Activated naive CD8-positive, alpha-beta T cell treated with anti-CD3 and anti-CD28 coated beads for 36 hours (primary cell): Measurements from ENCODE around the gene SPATA33. TPM values are rescaled to one million over a fixed set of nuclear protein-coding genes. Genes with fewer than 3 reads are reported as not detected.
A peak's percentile ranks its signal among the peaks of the same experiment; 100 is the strongest.
"Not testable (repeated sequence)": the region's sequence is repeated elsewhere in the genome, so short reads cannot be mapped to it uniquely, and the experiment has no call there.

Experiments used
- DNase-seq: peaks from one replicate; pipeline ENCODE4 v3.0.0; 2021
- H3K27ac Mint-ChIP-seq: one replicate; pipeline ENCODE4 v1.8.0; 2022; ENCODE audit warnings: mild to moderate bottlenecking, moderate library complexity, mixed read lengths
- H3K27me3 Mint-ChIP-seq: one replicate; pipeline ENCODE4 v1.8.0; 2022; ENCODE audit warnings: mild to moderate bottlenecking, mixed read lengths
- H3K36me3 Mint-ChIP-seq: one replicate; pipeline ENCODE4 v1.8.0; 2021; ENCODE audit warnings: mild to moderate bottlenecking, mixed read lengths
- H3K4me1 Mint-ChIP-seq: one replicate; pipeline ENCODE4 v1.8.0; 2021; ENCODE audit warnings: mixed read lengths
- H3K4me3 Mint-ChIP-seq: one replicate; pipeline ENCODE4 v1.8.0; 2022; ENCODE audit warnings: mild to moderate bottlenecking, moderate library complexity, mixed read lengths
- H3K9me3 Mint-ChIP-seq: one replicate; pipeline ENCODE4 v1.8.0; 2022; ENCODE audit warnings: mixed read lengths
- total RNA-seq, 2 experiments: library from RNA; stranded (reverse); gene quantifications; one replicate each; pipeline ENCODE4 v1.2.3, GENCODE V29; 2021

Gene SPATA33
- total RNA-seq, 2 experiments from 2014 or later: 7.0 to 10.2 TPM

DNA sequence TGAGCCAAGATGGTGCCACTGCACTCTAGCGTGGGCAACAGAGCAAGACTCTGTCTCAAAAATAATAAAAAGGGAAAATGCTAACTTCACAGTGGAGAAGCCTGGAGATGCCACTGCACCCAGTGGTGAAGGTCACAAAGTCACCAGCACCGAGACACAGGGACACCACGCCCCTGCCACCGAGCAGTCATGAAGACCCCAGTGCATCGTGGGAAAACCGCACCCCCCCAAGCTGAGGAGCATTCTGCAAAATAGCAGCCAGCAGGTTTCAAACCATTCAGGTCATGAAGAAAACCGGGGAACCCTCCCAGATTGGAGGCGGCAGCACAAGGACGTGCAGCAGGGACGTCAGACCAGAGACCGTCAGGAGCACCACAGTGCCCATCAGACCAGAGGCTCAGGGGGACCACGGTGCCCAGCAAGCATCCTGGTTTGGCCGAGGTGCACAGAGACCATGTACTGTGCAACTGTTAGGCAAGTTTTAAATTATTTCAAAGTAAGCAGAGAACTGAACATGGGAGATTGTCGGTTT is 13.8 kb upstream of the SPATA33 start:
- H3K27ac Mint-ChIP-seq: peak overlapping the region; percentile 48

DNA sequence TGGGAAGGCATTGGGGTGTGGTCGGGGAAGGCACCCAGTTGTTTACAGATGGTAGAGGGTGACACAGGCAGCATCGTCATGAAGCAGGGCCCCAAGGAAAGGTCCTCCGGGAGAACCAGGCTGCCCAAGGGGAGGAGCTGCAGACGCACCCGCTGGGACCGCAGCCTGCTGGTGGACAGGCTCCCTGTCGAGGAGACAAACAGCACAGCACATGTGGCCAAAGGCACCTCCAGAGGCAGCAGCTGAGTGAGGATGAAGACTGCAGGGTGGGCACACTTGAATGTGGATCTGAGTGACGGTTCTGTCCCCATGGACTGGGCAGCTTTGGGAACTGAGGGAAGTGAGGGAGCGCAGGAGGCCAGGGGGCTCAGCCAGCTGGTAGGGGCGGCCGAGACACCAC is 12.5 kb upstream of the SPATA33 start:
- Mint-ChIP-seq H3K9me3 (no peaks in the 10 kb centered on the region), H3K36me3 (peaks cover 11% of the 10 kb centered on the region), H3K27me3 (no peaks in the 10 kb centered on the region), H3K4me1 (peaks cover 6% of the 10 kb centered on the region), H3K4me3 (no peak overlapping the region), H3K27ac (no peak overlapping the region)
- DNase-seq: no peak

More for the DNA sequence above, 13.8 kb upstream of the SPATA33 start:
- Mint-ChIP-seq H3K36me3 (peaks cover 7% of the 10 kb centered on the region), H3K27me3 (no peaks in the 10 kb centered on the region), H3K9me3 (no peaks in the 10 kb centered on the region), H3K4me1 (peaks cover 6% of the 10 kb centered on the region), H3K4me3 (no peak overlapping the region)
- no peak for DNase-seq

DNA sequence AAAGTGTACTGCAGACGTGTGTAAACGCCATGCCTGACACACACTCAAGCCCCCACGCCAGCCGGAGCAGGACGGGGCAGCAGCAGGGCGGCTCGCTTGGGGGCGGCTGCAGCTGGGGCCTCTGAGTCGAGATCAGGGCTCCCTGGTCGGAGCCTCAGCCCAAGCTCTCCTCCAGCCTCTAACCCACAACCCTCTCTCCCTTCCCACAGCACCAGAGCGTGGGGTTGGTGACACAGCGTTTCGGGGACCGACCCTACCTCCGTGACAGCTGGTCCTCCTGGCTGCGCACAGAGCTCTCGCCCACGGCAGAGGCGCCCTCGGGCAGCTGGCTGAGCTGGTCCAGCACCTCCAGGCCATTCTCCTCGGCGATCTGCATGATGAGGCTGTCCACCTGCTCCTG is 11.4 kb upstream of the SPATA33 start:
- Mint-ChIP-seq H3K27ac (no peak overlapping the region), H3K27me3 (no peaks in the 10 kb centered on the region), H3K36me3 (peaks cover 11% of the 10 kb centered on the region), H3K9me3 (no peaks in the 10 kb centered on the region), H3K4me1 (no peaks in the 10 kb centered on the region), H3K4me3 (no peak overlapping the region)
- no peak for DNase-seq

DNA sequence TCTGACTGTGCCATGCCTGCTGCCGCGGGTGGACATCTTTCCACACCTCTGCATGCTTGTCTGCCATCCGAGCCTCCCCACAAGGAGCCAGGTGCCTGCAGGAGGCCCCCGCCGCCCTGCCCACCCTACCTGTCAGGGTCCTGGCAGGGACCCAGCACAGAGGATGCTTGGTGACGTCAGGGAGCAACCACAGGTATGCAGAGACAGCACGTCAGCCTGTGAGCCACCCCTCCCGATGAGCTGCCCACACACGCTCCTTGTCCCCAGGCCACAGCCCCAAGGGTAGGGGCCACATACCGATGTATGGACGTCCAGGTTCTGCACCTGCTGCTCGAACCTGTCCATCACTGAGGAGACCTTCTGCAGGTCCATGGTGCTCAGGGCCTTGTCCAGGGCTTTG is 10.7 kb upstream of the SPATA33 start:
- no peaks in the 10 kb centered on the region for H3K9me3 Mint-ChIP-seq
- peaks cover 11% of the 10 kb centered on the region for H3K36me3 Mint-ChIP-seq
- no peak overlapping the region for H3K27ac Mint-ChIP-seq
- no peaks in the 10 kb centered on the region for H3K4me1 Mint-ChIP-seq
- no peaks in the 10 kb centered on the region for H3K27me3 Mint-ChIP-seq
- no peak for DNase-seq
- no peak overlapping the region for H3K4me3 Mint-ChIP-seq

DNA sequence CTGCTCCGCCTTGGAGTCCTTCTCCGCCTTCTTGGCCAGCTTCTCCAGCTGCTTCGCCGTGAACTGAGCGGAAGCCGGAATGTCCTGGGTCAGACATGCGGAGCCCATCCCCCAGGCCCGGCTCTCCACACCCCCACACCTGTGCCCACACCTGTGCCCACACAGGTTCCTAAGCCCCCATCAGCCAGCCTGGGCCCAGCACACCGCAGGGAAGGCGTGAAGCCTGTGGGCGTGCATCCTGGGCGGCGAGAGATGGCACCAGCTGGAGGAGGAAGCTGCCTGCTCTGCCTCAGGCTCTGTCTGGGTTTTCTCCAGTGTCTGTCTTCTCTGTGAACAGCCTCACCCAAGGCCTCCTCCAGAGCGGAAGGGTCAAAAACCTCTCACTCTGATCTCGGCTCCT is 6.1 kb upstream of the SPATA33 start:
- H3K9me3 Mint-ChIP-seq: no peaks in the 10 kb centered on the region
- peaks cover 10% of the 10 kb centered on the region for H3K4me1 Mint-ChIP-seq
- H3K36me3 Mint-ChIP-seq: peaks cover 9% of the 10 kb centered on the region
- DNase-seq: no peak
- no peak overlapping the region for H3K4me3 Mint-ChIP-seq
- H3K27ac Mint-ChIP-seq: no peak overlapping the region
- no peaks in the 10 kb centered on the region for H3K27me3 Mint-ChIP-seq

DNA sequence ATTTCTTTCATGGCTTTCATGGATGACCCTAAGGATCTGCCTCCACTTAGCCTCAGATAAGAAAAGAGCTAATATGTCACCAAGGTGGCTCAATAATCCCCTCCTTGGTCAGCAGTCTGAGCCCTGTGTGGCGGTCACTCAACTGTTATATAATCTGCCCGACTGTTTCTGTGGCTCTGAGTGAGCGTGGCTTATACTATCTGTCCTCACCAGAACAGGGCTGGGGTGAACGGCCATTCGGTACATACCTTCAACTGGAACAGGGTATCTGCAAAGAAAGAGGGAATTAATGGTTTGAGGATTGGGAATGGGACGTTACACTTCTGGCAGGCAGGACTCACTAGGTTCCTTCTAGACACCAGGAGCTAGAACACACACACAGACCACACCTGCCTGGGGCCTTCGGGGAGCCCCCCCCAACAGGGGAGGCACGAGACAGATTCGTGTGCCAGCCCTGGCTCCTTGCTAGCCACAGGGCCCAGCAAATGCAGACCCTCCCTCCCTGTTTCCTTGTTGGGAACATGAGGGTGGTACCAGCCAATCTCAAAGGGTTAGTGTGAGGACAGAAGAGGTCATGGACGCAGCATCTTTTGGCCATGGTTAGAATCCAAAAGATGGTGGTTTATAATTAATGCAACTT is 3.9 kb upstream of the SPATA33 start:
- H3K4me3 Mint-ChIP-seq: peak overlapping the region; percentile 12
- peaks cover 15% of the 10 kb centered on the region for H3K4me1 Mint-ChIP-seq
- no peaks in the 10 kb centered on the region for H3K27me3 Mint-ChIP-seq
- no peak for DNase-seq
- peaks cover 11% of the 10 kb centered on the region for H3K36me3 Mint-ChIP-seq
- H3K27ac Mint-ChIP-seq: peak overlapping the region; percentile 17
- H3K9me3 Mint-ChIP-seq: no peaks in the 10 kb centered on the region

DNA sequence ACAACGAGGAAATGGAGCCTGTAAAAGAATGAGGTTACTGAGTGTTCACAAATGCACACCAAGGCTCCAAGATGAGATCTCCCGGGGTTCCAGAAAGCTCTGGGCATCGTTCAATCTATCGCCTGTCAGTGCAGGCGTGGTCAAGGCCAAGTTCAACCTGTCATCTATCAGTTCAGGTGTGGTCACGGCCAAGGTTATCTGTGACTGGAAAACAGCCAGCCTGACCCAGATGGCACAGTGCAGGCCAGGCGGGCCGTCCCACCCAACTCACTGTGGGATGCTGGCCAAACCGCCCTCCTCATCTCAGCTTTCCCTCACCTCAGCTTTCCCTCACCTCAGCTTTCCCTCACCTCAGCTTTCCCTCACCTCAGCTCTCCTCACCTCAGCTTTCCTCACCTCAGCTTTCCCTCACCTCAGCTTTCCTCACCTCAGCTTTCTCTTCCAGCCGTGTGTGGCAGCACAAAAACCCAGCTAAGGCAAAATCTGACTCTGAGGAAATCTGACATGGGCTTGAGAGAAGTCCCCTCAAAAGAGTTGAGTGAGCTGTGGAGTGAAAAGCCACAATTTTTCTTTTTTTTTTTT is 2.5 kb upstream of the SPATA33 start:
- Mint-ChIP-seq H3K36me3 (peaks cover 10% of the 10 kb centered on the region), H3K4me1 (peaks cover 18% of the 10 kb centered on the region), H3K9me3 (no peaks in the 10 kb centered on the region), H3K27ac (no peak overlapping the region), H3K4me3 (no peak overlapping the region), H3K27me3 (no peaks in the 10 kb centered on the region)
- no peak for DNase-seq

DNA sequence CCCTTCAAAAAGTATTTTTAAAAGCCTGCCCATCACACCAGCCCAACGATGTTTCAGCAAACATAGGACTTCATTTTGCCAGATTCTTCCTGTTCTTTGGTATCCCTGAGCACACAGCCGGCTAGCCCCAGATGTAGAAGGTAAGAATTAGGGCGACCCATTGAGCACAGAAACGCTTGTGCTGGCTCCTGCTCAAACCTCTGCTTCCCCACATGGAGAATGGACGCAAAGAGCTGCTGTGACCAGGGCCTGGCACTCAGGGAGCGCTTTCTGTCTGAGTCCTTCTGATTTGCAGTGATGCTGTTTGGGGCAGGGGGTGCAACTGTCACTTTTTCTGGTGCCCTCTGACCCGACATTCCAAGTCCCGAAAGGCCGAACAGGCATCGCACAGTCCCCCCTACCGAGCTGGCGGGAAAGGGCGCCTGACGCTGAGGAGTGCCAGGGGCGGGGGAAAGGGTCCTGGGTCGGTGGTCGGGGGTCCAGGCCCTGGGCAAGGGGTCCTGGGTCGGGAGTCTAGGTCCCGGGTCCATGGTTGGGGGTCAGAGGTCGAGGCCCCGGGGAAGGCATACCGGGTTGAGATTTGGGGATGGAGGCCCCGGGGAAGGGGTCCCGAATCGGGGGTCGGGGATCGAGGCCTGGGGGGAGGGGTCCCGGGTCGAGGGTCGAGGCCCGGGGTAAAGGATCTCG is 1.1 kb upstream of the SPATA33 start:
- Mint-ChIP-seq H3K4me1 (peaks cover 22% of the 10 kb centered on the region), H3K27me3 (no peaks in the 10 kb centered on the region), H3K27ac (peak overlapping the region; percentile 68), H3K4me3 (peak overlapping the region; percentile 89), H3K9me3 (no peaks in the 10 kb centered on the region), H3K36me3 (peaks cover 24% of the 10 kb centered on the region)
- no peak for DNase-seq

DNA sequence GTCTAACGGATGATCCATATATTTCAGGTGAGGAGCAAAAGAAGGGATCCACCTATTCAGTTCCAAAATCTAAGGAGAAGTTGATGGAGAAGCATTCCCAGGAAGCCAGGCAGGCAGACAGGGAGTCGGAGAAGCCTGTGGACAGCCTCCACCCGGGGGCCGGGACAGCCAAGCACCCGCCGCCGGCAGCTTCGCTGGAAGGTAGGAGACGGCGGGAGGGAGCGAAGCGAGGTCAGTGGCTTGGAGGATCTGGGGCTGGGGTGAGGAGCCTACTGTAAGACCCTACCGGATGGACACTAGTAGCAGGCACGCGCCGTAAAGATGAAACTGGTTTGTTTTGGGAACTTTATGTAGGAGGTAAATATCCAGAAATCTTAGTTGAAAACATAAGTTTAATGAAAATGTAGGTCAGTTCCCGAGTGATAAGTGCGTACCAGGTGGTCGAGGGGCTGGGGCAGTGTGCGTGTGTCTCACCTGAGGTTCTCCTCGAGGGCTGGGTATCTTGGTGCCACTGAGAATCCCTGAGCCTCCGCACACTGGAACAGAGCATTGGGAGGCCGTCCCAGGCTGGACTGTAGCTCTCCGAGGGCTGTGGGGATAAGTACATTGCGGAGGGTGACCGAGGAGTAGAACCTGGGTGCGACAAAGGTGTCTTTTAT is 714 bp downstream of the SPATA33 start:
- DNase-seq: no peak
- Mint-ChIP-seq H3K36me3 (peaks cover 37% of the 10 kb centered on the region), H3K27ac (peak overlapping the region; percentile 82), H3K4me3 (peak overlapping the region; percentile 89), H3K9me3 (no peaks in the 10 kb centered on the region), H3K4me1 (peaks cover 22% of the 10 kb centered on the region), H3K27me3 (no peaks in the 10 kb centered on the region)

DNA sequence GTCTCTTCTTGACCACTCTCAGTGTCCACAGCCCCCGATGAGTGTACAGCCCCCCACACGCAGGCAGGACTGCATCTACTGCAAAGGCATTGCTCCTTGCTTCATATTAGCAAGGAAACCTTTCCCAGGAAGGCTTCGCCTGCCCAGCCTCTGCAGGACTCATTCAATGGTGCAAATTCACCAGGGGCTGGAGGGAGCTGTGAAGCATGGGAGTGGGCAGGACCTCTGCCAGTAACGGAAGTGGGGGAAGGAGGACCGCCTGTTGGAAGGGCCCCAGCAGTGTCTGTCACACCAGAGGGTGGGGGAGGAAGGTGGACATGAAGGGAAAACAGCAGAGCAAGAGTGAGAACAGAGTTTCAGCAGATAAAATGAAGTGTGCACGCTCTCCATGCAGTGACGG is 2.5 kb downstream of the SPATA33 start:
- Mint-ChIP-seq H3K27me3 (no peaks in the 10 kb centered on the region), H3K27ac (no peak overlapping the region), H3K4me3 (no peak overlapping the region), H3K4me1 (peaks cover 20% of the 10 kb centered on the region), H3K9me3 (no peaks in the 10 kb centered on the region), H3K36me3 (peaks cover 43% of the 10 kb centered on the region)
- DNase-seq: no peak

DNA sequence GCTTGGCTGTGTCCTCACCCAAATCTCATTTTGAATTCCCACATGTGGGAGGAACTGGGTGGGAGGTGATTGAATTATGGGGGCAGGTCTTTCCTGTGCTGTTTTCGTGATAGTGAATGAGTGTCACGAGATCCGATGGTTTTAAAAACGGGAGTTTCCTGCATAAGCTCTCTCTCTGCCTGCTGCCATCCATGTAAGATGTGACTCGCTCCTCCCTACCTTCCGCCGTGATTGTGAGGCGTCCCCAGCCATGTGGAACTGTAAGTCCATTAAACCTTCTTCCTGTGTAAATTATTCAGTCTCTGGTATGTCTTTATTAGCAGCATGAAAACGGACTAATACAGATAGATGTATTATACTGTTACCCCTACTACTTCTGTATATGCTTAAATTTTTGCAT is 3.6 kb downstream of the SPATA33 start:
- no peak overlapping the region for H3K4me3 Mint-ChIP-seq
- H3K27ac Mint-ChIP-seq: no peak overlapping the region
- H3K9me3 Mint-ChIP-seq: no peaks in the 10 kb centered on the region

DNA sequence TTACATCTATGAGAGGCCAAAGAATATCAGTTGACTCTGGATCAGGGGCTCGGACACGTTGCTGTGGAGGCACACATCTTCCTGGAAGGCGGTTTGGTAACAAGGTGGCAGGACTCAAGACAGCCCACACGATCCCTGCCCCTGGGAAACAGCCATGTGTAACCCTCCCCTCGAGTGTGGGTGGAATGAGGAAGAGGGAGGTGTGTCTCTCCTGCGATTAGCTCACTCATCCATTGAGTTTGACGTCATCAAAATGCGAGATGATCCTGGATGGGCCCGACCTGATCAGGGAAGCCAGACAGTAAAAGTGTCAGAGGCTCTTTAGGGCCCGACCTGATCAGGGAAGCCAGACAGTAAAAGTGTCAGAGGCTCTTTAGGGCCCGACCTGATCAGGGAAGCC is 6.6 kb downstream of the SPATA33 start:
- peaks cover 12% of the 10 kb centered on the region for H3K4me1 Mint-ChIP-seq
- not testable (repeated sequence) for H3K9me3 Mint-ChIP-seq, H3K27me3 Mint-ChIP-seq, H3K27ac Mint-ChIP-seq, H3K4me3 Mint-ChIP-seq, DNase-seq
- peaks cover 45% of the 10 kb centered on the region for H3K36me3 Mint-ChIP-seq

More for the DNA sequence above, 3.6 kb downstream of the SPATA33 start:
- Mint-ChIP-seq H3K27me3 (no peaks in the 10 kb centered on the region), H3K4me1 (peaks cover 16% of the 10 kb centered on the region), H3K36me3 (peaks cover 45% of the 10 kb centered on the region)
- DNase-seq: no peak

DNA sequence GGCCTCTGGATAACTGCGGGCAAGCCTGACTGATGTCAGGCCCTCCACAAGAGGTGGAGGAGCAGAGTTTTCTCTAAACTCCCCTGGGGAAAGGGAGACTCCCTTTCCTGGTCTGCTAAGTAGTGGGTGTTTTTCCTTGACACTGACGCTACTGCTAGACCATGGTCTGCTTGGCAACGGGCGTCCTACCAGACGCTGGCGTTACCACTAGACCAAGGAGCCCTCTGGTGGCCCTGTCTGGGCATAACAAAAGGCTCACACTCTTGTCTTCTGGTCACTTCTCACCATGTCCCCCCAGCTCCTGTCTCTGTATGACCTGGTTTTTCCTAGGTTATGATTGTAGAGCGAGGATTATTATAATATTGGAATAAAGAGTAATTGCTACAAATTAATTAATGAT is 9.4 kb downstream of the SPATA33 start:
- not testable (repeated sequence) for H3K27ac Mint-ChIP-seq, H3K27me3 Mint-ChIP-seq, H3K4me3 Mint-ChIP-seq, H3K9me3 Mint-ChIP-seq
- Mint-ChIP-seq H3K36me3 (peaks cover 25% of the 10 kb centered on the region), H3K4me1 (peaks cover 14% of the 10 kb centered on the region)
- peak; percentile 22 for DNase-seq

DNA sequence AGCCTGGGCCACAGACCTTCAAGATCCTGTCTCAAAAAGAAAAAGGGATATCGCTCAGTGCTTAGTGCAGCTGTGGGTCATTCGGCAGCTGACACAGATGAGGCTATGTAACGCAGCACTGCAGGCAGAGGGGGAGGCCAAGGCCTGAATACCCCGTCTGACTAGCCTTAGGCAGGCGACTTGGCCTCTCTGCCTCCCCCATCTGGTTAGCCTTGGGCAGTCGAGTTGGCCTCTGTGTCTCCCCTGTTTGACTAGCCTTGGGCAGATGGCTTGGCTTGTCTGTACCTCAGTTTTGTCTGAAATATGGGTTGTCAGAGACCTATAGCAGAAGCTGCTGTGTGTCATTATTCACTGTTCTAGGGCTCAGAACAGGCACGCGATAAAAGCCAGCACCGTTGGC is 10.0 kb downstream of the SPATA33 start:
- no peaks in the 10 kb centered on the region for H3K9me3 Mint-ChIP-seq
- peaks cover 14% of the 10 kb centered on the region for H3K4me1 Mint-ChIP-seq
- H3K27me3 Mint-ChIP-seq: no peaks in the 10 kb centered on the region
- peaks cover 21% of the 10 kb centered on the region for H3K36me3 Mint-ChIP-seq
- DNase-seq: no peak
- H3K4me3 Mint-ChIP-seq: no peak overlapping the region
- H3K27ac Mint-ChIP-seq: no peak overlapping the region

DNA sequence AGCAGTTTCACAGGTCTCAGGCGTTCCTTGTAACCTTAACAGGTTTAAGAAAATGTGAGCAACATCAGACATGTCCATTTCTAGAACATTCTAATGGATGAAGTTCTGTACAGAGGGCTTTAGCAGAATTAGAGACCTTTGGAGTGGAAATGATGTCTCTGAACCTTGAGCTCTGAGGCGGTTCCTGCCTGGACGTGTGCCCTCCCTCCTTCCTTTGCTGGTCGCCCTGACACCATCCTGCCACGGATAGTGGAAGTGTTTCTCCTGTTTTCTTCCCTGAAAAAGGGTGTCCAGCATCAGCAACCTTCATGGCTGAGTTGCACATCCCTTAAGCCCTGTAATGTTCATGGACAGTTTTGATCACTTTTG is 11.1 kb downstream of the SPATA33 start:
- Mint-ChIP-seq H3K27ac (no peak overlapping the region), H3K27me3 (no peaks in the 10 kb centered on the region), H3K9me3 (no peaks in the 10 kb centered on the region), H3K4me3 (no peak overlapping the region), H3K4me1 (peaks cover 14% of the 10 kb centered on the region), H3K36me3 (peaks cover 12% of the 10 kb centered on the region)
- no peak for DNase-seq
